ENCODE measurements around the gene THRSP. TPM values are rescaled to one million over a fixed set of nuclear protein-coding genes. Genes with fewer than 3 reads are reported as not detected.

THRSP gene
- total and polyA plus RNA-seq, 2 of the 8 experiments (the other 6 are each of a cell fraction or from before 2014, with no cell fraction given): 0.11 TPM; not detected in 1

DNA sequence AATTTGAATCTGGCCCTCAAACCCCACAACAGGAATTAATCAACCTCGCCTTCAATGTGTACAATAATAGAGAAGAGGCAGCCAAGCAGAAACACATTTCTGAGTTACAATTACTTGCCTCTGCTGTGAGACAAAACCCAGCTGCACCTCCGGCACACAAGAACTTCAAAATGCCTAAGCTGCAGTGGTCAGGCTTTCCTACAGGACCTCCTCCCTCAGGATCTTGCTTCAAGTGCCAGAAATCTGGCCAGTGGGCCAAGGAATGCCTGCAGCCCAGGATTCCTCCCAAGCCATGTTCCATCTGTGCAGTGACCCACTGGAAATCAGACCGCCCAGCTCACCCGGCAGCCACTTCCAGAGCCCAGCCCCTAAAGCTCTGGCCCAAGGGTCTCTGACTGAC, 19.4 kb downstream of the THRSP start:
- Histone ChIP-seq H2AFZ (ENCODE audit: low read length) (no peak overlapping the region), H3K23ac (ENCODE audit: insufficient read length) (no peak overlapping the region), H3K18ac (ENCODE audit: extremely low read depth, low read length) (no peak overlapping the region), H2BK5ac (ENCODE audit: low read depth, low read length) (no peak overlapping the region), H3K9ac (replicated peaks in 1 of 4; ENCODE audit: extremely low read depth in 1 of 4, low read depth in 3 of 4, low read length in 3 of 4) (no peak overlapping the region), H3K36me3 (ENCODE audit: control insufficient read depth in 2 of 4, insufficient read depth in 4 of 4, low read length in 3 of 4) (no peaks in the 10 kb centered on the region), H3K79me2 (ENCODE audit: control insufficient read depth in 1 of 2, insufficient read depth in 2 of 2, low read length in 2 of 2) (peaks cover 7 to 13% of the 10 kb centered on the region in 2 experiments), H2BK12ac (ENCODE audit: low read depth, low read length) (no peak overlapping the region), H3K79me1 (ENCODE audit: low read depth, low read length) (peaks cover 6% of the 10 kb centered on the region; the same call in 1 of the 2 replicates), H3K23me2 (ENCODE audit: low read depth, low read length) (peaks cover 5% of the 10 kb centered on the region; the same call in 1 of the 2 replicates), H3K56ac (replicated peaks; ENCODE audit: insufficient read length, low read depth, low read length) (no peak overlapping the region), H3K9me3 (ENCODE audit: insufficient read depth in 2 of 2, low read depth in 1 of 2, low read length in 1 of 2) (no peaks in the 10 kb centered on the region), H3K4ac (replicated peaks; ENCODE audit: insufficient read length, low read depth, low read length) (no peak overlapping the region), H2BK120ac (replicated peaks; ENCODE audit: low read depth, low read length) (no peak overlapping the region), H3K27me3 (replicated peaks in 1 of 4; ENCODE audit: control insufficient read depth in 3 of 4, extremely low read depth in 1 of 4, insufficient read depth in 3 of 4, low read length in 3 of 4) (no peaks in the 10 kb centered on the region), H3K27ac (ENCODE audit: low read depth, low read length) (no peak overlapping the region), H4K91ac (replicated peaks; ENCODE audit: insufficient read length, low read length) (no peak overlapping the region), H3K14ac (ENCODE audit: insufficient read length) (no peak overlapping the region), H3K4me2 (ENCODE audit: insufficient read depth in 1 of 2, low read depth in 2 of 2, low read length in 2 of 2) (no peak overlapping the region), H2BK20ac (ENCODE audit: low read length) (no peak overlapping the region), H4K20me1 (replicated peaks in 1 of 2; ENCODE audit: control insufficient read depth in 1 of 2, insufficient read depth in 2 of 2, low read length in 2 of 2) (peaks cover 0 to 4% of the 10 kb centered on the region in 2 experiments), H4K5ac (ENCODE audit: insufficient read length, low read depth, low read length) (no peak overlapping the region), H4K8ac (ENCODE audit: extremely low read depth, insufficient read depth, low read length) (no peak overlapping the region), H2AK5ac (ENCODE audit: low read depth, low read length) (no peak overlapping the region), H3K4me1 (replicated peaks in 1 of 4; ENCODE audit: control insufficient read depth in 3 of 4, insufficient read depth in 4 of 4, low read length in 3 of 4) (peaks cover 0 to 6% (median 3%) of the 10 kb centered on the region in 4 experiments; a peak in 2 of 7 replicates), H2BK15ac (ENCODE audit: low read length) (no peak overlapping the region), H3K4me3 (ENCODE audit: extremely low read depth in 1 of 4, insufficient read depth in 2 of 4, low read depth in 3 of 4, low read length in 4 of 4) (no peak overlapping the region)
- TF ChIP-seq TAF7 (optimal IDR thresholded peaks at IDR 0.05; ENCODE audit: borderline replicate concordance, low read depth, low read length) (no peak), HDAC6 (IDR thresholded peaks at IDR 0.05; ENCODE audit: low read depth, low read length) (no peak), TCF12 (IDR thresholded peaks at IDR 0.05; ENCODE audit: low read depth, low read length) (no peak), TBP (IDR thresholded peaks at IDR 0.05; ENCODE audit: low read depth, low read length) (no peak), YY1 (IDR thresholded peaks at IDR 0.05; ENCODE audit: low read depth, low read length) (no peak), KDM5A (IDR thresholded peaks at IDR 0.05; ENCODE audit: low read length) (no peak), SUZ12 (IDR thresholded peaks at IDR 0.05; ENCODE audit: low read length) (no peak), BCL11A (IDR thresholded peaks at IDR 0.05; ENCODE audit: low read depth in 2 of 2, low read length in 2 of 2) (no peak), POU5F1 (IDR thresholded peaks at IDR 0.05; ENCODE audit: low read depth, low read length) (no peak), GTF2F1 (IDR thresholded peaks at IDR 0.05; ENCODE audit: borderline replicate concordance, low read depth, low read length) (no peak), KDM4A (IDR thresholded peaks at IDR 0.05; ENCODE audit: low read depth, low read length, severe bottlenecking) (no peak), EP300 (IDR thresholded peaks at IDR 0.05; ENCODE audit: borderline replicate concordance in 1 of 2, low read depth in 2 of 2, low read length in 2 of 2) (no peak), SIRT6 (IDR thresholded peaks at IDR 0.05; ENCODE audit: low read length) (no peak)
- no peak for FAIRE-seq
- ChIA-PET CTCF (ENCODE audit: partially characterized antibody) (no interaction called here), POLR2A (ENCODE audit: partially characterized antibody) (interaction anchor here (1.0 kb wide), 1 partner anchor 56 kb away, joined by 3 read pairs; no protein-coding TSS in a partner anchor)
- 92% methylated on average over 4 of the region's 4 CpGs; no CpG with 5 or more reads in 1 of the 2 experiments for WGBS, 2 experiments (ENCODE audit: extremely low coverage in 1 of 2, insufficient coverage in 1 of 2, insufficient read length in 1 of 2, insufficient replicate concordance in 2 of 2, low coverage in 1 of 2, low lambda C conversion rate in 2 of 2, missing lambda C conversion rate in 1 of 2)
- no peak for DNase-seq (ENCODE audit: low read depth in 1 of 2, low spot score in 2 of 2)
